Measurements from ENCODE around the gene AMACR.

AMACR gene

DNA sequence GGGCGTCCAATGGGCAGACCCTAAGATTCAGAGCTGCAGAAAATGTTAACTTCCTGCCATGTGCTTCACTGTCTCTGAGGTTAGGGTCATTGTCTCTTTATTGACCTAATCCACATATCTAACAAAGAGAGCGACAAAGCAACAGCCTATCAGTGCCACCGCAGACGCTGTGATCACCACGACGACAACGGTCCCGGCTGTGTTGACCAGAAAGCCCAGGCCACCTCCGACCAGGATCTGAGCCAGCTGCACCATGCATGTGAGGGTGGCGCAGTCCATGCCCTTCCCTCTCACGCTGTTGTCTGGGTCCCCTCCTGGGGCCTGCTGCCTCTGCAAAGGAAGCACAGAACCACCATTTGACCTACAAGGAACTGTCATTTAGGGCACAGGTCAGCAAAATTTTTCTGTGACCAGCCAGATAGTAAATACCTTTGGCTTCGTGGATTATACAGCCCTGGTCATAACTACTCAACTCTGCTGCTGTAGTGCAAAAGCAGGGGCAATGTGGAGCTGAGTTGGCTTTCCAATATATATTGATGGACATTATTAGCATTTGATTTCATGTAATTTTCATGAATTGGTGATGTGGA is 63.2 kb downstream of the AMACR start:
- no peaks in the 10 kb centered on the region for H3K36me3 ChIP-seq (ENCODE audit: insufficient read depth, insufficient read length, low read length)
- H3K9me3 ChIP-seq (ENCODE audit: insufficient read depth, low read length), result no peaks in the 10 kb centered on the region
- no peak overlapping the region for H3K9ac ChIP-seq (ENCODE audit: insufficient read length, low read depth)
- no peaks in the 10 kb centered on the region for H3K4me1 ChIP-seq (ENCODE audit: insufficient read depth, insufficient read length)
- no peak for DNase-seq (ENCODE audit: low read depth, low spot score)
- no peaks in the 10 kb centered on the region for H3K27me3 ChIP-seq (ENCODE audit: insufficient read depth, insufficient read length)
- no peak overlapping the region for H3K4me3 ChIP-seq (ENCODE audit: insufficient read length, low read depth)
- TF ChIP-seq SUZ12 (IDR thresholded peaks at IDR 0.05; ENCODE audit: extremely low read depth, insufficient read depth, insufficient read length), result no peak
- no peak for TF ChIP-seq YY1 (IDR thresholded peaks at IDR 0.05; ENCODE audit: insufficient read depth, insufficient read length)
- no peak for TF ChIP-seq ZNF274 (IDR thresholded peaks at IDR 0.05; ENCODE audit: low read depth, low read length)

DNA sequence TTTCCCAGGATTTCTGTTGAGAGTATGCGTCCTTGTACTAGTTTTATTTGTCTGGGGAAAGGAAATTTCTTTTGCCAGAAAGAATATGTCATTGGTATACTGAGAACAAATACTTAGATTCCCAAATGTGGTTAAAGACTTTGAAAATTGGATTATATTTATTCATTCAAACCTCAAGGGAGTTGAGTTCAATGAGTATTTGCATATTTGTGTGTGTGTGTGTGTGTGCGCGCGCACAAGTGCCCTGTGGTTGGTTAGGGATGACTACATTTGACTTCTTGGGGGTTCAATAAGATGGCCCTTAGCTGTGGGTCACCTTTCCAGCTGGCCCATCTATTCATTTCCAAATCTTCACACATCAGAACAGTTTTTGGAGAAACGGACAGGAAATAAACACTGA is 66.8 kb downstream of the AMACR start:
- H3K27me3 ChIP-seq (ENCODE audit: insufficient read depth, insufficient read length), result peaks cover 19% of the 10 kb centered on the region
- H3K36me3 ChIP-seq (ENCODE audit: insufficient read depth, insufficient read length, low read length), result no peaks in the 10 kb centered on the region
- TF ChIP-seq SUZ12 (IDR thresholded peaks at IDR 0.05; ENCODE audit: extremely low read depth, insufficient read depth, insufficient read length) (no peak), ZNF274 (IDR thresholded peaks at IDR 0.05; ENCODE audit: low read depth, low read length) (no peak), YY1 (IDR thresholded peaks at IDR 0.05; ENCODE audit: insufficient read depth, insufficient read length) (no peak)
- no peaks in the 10 kb centered on the region for H3K4me1 ChIP-seq (ENCODE audit: insufficient read depth, insufficient read length)
- DNase-seq (ENCODE audit: low read depth, low spot score), result no peak
- no peak overlapping the region for H3K4me3 ChIP-seq (ENCODE audit: insufficient read length, low read depth)
- no peaks in the 10 kb centered on the region for H3K9me3 ChIP-seq (ENCODE audit: insufficient read depth, low read length)
- no peak overlapping the region for H3K9ac ChIP-seq (ENCODE audit: insufficient read length, low read depth)

DNA sequence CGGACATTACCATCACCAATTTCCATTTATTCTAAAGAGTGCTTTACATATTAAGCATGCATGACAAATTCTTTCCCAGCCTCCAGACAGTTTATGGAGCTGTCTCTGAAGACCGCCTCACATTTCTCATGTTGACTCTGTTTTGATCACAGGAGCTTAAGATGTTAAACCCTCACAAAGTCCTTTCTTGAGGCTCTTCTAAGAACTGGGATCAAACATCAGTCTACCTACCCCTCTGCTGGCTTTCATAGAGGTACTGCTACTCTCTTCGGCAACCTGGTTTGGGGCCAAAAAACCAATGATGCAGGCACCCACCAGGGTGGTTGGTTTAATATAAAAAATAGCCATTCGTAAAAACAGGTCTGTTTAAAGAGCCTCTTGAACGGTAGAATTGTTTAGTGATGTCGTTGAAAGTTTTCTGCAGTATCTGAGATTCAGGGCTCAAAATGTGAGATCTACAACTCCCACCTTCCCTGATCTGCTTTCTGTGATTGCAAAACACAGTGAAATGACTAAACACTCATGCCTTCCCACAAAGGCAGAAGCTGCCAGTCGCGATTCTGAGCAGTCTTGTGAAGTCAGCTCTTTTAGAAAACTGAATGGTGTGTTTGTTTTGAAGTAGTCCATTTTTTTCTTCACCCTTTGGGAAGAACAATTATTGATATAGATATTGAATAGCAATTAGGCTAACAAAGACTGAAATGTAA is 68.1 kb downstream of the AMACR start:
- H3K4me3 ChIP-seq (ENCODE audit: insufficient read length, low read depth), result no peak overlapping the region
- peaks cover 31% of the 10 kb centered on the region for H3K27me3 ChIP-seq (ENCODE audit: insufficient read depth, insufficient read length)
- TF ChIP-seq SUZ12 (IDR thresholded peaks at IDR 0.05; ENCODE audit: extremely low read depth, insufficient read depth, insufficient read length) (no peak), YY1 (IDR thresholded peaks at IDR 0.05; ENCODE audit: insufficient read depth, insufficient read length) (no peak), ZNF274 (IDR thresholded peaks at IDR 0.05; ENCODE audit: low read depth, low read length) (no peak)
- H3K36me3 ChIP-seq (ENCODE audit: insufficient read depth, insufficient read length, low read length), result no peaks in the 10 kb centered on the region
- DNase-seq (ENCODE audit: low read depth, low spot score), result no peak
- no peaks in the 10 kb centered on the region for H3K4me1 ChIP-seq (ENCODE audit: insufficient read depth, insufficient read length)
- no peaks in the 10 kb centered on the region for H3K9me3 ChIP-seq (ENCODE audit: insufficient read depth, low read length)
- no peak overlapping the region for H3K9ac ChIP-seq (ENCODE audit: insufficient read length, low read depth)

DNA sequence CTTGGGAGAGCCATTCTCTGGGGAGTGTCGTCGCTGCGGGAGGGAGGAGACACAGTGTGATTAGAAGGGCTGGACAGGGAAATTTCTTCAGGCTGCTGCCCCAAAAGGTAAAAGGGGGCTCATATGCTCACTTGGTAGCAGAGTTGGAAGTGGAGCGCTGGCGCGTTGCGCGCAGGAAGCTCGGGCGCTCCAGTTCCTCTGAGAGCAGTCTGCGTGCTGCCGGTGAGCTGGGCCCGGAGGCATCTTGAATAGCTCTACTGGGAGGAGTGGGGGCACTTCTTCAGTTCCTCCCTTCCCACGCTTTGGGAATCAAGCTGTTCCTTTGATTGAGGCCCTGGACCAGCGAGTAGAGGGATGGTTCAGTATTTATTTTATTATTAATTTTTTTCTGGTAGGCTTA is 69.0 kb downstream of the AMACR start:
- Histone ChIP-seq H3K9me3 (ENCODE audit: insufficient read depth, low read length) (no peaks in the 10 kb centered on the region), H3K27me3 (ENCODE audit: insufficient read depth, insufficient read length) (peaks cover 31% of the 10 kb centered on the region), H3K9ac (ENCODE audit: insufficient read length, low read depth) (no peak overlapping the region), H3K4me1 (ENCODE audit: insufficient read depth, insufficient read length) (no peaks in the 10 kb centered on the region), H3K4me3 (ENCODE audit: insufficient read length, low read depth) (no peak overlapping the region), H3K36me3 (ENCODE audit: insufficient read depth, insufficient read length, low read length) (no peaks in the 10 kb centered on the region)
- DNase-seq (ENCODE audit: low read depth, low spot score), result no peak
- no peak for TF ChIP-seq ZNF274 (IDR thresholded peaks at IDR 0.05; ENCODE audit: low read depth, low read length)
- TF ChIP-seq SUZ12 (IDR thresholded peaks at IDR 0.05; ENCODE audit: extremely low read depth, insufficient read depth, insufficient read length), result no peak
- no peak for TF ChIP-seq YY1 (IDR thresholded peaks at IDR 0.05; ENCODE audit: insufficient read depth, insufficient read length)

GRCh38 chr5:33938507-33938796 is 69.4 kb downstream of the AMACR start:
- Histone ChIP-seq H3K9ac (ENCODE audit: insufficient read length, low read depth) (no peak overlapping the region), H3K27me3 (ENCODE audit: insufficient read depth, insufficient read length) (peaks cover 31% of the 10 kb centered on the region), H3K4me1 (ENCODE audit: insufficient read depth, insufficient read length) (no peaks in the 10 kb centered on the region), H3K4me3 (ENCODE audit: insufficient read length, low read depth) (no peak overlapping the region), H3K9me3 (ENCODE audit: insufficient read depth, low read length) (no peaks in the 10 kb centered on the region), H3K36me3 (ENCODE audit: insufficient read depth, insufficient read length, low read length) (no peaks in the 10 kb centered on the region)
- TF ChIP-seq SUZ12 (IDR thresholded peaks at IDR 0.05; ENCODE audit: extremely low read depth, insufficient read depth, insufficient read length), result no peak
- TF ChIP-seq YY1 (IDR thresholded peaks at IDR 0.05; ENCODE audit: insufficient read depth, insufficient read length), result no peak
- no peak for TF ChIP-seq ZNF274 (IDR thresholded peaks at IDR 0.05; ENCODE audit: low read depth, low read length)
- DNase-seq (ENCODE audit: low read depth, low spot score), result no peak

GRCh38 chr5:33937707-33938506 is 69.9 kb downstream of the AMACR start:
- DNase-seq (ENCODE audit: low read depth, low spot score), result no peak
- Histone ChIP-seq H3K27me3 (ENCODE audit: insufficient read depth, insufficient read length) (peaks cover 31% of the 10 kb centered on the region), H3K9ac (ENCODE audit: insufficient read length, low read depth) (no peak overlapping the region), H3K9me3 (ENCODE audit: insufficient read depth, low read length) (no peaks in the 10 kb centered on the region), H3K36me3 (ENCODE audit: insufficient read depth, insufficient read length, low read length) (no peaks in the 10 kb centered on the region), H3K4me3 (ENCODE audit: insufficient read length, low read depth) (no peak overlapping the region), H3K4me1 (ENCODE audit: insufficient read depth, insufficient read length) (no peaks in the 10 kb centered on the region)
- TF ChIP-seq YY1 (IDR thresholded peaks at IDR 0.05; ENCODE audit: insufficient read depth, insufficient read length) (no peak), ZNF274 (IDR thresholded peaks at IDR 0.05; ENCODE audit: low read depth, low read length) (no peak), SUZ12 (IDR thresholded peaks at IDR 0.05; ENCODE audit: extremely low read depth, insufficient read depth, insufficient read length) (no peak)
